HG02763 (cell line): Measurements from ENCODE around the gene TMEM245.
A peak's percentile ranks its signal among the peaks of the same experiment; 100 is the strongest.

Experiments used
- ATAC-seq: cut with Tn5 transposase; IDR thresholded peaks from one replicate; pipeline ENCODE4 v1.9.1; 2021; ENCODE audit warnings: mild to moderate bottlenecking, moderate library complexity; ENCODE audit not compliant: unreplicated experiment

The TMEM245 gene

DNA sequence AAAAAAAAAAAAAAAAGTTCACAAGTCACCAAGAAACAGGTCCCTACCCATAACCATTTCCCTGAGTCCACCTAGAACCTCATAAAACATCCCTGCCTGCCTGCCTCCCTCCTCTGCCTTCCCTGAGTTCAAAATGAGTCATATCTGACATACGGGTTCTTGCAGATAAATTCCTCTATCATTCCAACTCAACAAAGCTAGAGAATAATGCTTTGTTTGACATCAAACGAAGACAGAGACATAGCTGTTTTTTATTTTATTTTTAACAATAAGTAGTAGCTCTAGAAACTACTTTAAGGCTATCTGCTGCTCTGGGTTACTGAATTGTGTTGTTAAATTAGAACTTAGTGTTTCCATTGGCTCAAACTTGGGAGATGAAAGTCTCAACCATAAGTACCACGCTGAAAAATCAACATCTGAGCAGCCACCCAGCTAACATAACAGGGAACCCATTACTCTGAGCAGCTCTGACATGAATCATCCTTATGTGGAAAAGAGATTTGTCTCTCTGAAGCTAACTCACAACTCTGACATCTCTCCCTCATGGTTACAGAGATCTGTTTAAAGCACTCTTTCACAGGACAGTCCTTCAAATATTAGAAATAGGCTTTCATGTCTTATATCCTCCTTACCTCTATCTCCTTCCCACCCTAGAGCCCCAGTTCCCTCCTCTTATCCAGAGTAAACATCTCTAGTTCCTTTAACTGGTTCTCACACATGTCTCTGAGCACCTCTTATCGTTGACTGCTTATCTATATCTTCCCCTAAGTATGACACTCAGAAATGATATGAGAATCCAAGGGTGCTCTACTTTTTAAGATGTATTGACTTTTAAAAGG, 12.1 kb downstream of the TMEM245 start:
- no peak for ATAC-seq

DNA sequence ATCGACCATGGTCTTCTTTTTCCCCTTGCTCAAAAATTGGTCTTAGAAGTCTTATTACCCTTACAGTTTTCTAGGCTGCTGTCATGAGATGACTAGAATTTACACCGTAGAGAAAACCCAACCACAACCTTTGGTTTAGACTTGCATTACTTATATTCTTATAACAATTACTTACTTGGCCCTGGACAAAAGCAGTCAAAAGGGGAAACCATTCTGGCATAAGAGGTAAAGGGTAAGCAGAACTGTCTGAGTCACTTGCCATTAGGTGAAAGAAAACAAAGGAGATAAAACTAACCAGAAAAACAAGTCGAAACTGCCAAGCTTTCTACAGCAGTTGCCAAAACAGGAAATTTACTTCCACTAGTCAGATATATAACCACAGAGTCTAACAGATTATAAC, 17.9 kb downstream of the TMEM245 start:
- peak; percentile 62 for ATAC-seq

DNA sequence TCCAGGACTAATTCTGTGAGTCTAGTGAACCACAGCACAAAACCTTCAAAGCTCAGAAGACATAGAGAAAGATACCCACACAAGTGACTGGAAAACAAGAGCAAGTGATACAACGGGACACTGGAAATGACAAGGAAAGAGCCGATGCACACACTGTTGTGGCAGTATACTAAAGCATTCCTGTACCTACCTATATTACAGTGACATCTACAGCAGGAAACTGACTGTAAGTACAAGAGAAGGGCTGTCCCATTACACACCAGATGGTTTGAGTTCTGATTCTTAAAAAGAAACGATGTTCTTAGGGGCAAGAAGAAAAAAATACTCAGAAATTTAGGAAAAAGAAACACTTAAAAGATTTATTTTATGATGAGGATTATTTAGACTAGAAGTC, 18.5 kb downstream of the TMEM245 start:
- no peak for ATAC-seq

DNA sequence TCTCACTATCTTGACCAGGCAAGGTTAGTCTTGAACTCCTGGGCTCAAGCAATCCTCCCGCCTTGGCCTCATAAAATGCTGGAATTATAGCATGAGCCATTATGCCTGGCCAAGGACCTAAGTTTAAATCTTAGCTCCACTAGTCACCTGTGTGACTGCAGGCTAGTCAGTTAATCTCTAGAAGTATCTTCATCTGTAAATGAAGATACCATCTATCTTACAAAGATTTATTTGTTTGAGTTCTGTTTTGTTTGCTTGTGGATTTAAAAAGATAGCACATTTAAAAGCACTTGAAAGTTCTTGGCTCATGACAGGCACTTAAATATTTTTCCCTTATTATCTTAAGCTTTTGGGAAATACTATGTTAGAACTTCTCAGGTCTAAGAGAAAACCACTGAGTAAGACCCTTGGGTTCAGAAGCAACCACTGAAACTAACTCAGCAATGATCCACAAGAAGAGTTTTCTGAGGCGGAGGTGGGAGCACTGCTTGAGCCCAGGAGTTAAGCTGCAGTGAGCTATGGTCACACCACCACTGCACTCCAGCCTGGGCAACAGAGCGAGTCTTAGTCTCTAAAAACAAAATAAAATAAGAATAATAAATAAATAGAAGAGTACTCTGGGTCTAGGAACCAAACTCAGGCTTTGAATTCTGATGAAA, 19.1 kb downstream of the TMEM245 start:
- ATAC-seq: no peak

DNA sequence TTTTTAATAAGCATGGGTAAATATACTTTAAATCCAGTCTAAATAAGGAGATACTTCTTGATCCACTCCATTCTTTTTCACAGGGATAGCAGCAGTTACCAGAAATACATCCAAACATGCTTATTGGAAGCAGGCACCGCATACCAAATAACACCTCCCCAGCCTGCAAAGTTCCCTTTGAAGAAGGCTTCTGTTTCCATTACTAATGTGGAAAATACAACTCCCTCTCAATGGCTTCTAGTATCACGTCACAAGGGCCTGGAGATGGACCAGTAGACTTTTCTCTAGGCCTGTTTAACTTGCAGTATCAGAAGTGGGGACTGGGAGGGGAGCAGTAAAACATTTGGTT, 20.8 kb downstream of the TMEM245 start:
- no peak for ATAC-seq

DNA sequence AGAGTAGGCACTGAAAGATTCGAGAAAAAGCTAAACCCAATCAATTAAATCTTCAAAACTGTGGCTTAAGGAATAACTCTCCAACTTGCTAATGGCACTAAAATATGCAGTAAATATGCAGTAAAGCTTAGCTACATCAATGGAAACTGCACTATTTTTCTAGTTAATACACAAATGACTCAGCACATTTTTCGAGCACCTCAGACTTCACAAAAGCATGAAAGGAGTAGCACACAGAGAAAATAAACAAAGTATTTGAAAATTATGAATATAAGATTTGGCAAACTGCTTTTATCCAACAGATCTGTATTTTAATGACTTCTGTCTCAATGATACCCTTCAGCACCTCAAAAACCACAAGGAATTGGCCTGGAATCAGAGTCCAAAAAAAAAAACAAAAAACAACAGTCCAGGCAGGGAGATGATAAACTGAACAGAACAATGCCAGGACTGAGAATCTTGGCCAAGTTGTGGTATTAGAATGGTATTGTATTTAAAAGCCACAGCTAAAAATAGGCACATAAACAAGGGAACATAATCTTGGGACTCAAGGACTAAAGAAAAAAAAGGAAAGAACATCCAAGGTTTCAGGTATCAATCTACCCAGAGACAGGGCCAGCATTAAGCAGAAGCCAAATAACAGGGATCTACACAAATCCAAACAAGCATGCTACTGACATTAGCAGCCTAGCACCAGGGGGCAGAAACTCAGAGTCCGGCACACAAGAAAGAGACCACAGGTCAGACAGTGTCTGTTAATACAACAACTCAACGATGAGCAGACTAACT, 21.4 kb downstream of the TMEM245 start:
- ATAC-seq: no peak

DNA sequence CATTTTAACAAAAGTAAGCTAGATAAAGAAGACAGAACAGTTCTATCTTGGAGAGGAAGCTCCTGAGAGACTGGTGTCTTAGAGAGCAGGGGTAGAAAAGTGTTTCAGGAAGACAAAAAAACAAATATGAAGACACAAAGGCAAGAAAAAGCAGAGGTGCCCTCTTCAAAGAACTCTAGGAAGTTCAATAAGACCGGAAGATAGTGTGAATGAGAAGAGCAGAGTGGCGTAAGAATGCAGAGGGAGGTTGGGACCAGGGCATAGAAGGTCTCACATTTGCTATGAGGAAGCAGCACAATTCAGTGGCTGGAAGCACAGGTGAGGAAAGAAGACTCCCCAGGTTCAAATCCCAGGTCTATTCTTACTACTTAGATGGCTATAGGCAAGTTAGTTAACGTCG, 22.6 kb downstream of the TMEM245 start:
- no peak for ATAC-seq

DNA sequence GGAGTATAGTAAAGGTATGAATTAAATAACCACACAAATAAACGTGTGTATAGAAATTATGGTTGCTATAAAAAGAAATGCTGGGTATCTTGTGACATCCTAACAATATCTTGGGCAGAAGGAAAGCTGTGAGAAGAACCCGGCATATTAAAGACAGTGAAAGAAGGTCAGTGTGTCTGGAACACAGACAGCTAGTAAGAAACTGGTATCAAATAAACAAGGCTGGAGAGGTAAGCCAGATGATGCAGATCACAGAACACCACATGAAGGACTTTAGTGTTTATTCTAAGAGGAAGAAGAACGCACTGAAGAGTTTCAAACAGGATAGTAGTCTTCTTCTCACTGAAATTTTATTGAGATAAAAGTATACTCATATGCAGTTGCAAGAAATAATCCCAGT, 24.4 kb downstream of the TMEM245 start:
- ATAC-seq: no peak

DNA sequence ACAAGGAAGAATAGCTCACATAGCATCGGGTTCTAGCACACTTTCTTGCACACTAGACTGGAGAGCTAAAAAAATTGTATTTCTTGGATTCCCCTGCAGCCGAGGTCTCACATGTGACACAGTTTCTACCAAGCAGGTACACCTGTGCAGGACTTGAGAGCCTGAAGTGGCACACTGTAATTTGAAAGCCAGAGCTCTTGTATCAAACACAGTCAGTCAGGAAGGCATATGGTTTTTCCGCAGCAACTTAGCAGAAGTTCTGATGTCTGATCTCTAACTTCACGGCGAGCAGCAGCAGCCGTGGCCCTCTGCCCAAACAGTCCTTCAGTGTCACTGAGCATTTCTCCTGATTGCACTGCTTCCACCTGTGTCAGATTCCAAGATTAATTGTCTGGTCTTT, 25.5 kb downstream of the TMEM245 start:
- no peak for ATAC-seq

DNA sequence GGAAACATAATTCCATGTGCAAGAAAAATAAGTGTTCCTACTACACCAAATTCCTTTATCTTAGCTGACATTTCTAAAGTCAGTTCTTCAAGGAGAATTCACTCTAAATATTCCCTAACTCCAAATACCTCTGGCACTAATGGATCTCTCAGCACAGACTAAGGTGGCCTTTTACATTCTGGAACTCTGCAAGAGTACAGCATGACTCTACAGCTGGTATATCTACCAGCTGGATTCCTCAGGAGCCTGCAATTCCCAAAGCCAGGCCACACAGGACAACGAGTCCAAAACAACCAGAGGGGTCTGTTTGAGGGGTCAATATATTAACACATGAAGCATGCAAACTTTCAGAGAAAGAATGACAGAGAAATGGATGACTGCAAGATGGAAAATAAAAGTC, 27.2 kb downstream of the TMEM245 start:
- ATAC-seq: no peak

DNA sequence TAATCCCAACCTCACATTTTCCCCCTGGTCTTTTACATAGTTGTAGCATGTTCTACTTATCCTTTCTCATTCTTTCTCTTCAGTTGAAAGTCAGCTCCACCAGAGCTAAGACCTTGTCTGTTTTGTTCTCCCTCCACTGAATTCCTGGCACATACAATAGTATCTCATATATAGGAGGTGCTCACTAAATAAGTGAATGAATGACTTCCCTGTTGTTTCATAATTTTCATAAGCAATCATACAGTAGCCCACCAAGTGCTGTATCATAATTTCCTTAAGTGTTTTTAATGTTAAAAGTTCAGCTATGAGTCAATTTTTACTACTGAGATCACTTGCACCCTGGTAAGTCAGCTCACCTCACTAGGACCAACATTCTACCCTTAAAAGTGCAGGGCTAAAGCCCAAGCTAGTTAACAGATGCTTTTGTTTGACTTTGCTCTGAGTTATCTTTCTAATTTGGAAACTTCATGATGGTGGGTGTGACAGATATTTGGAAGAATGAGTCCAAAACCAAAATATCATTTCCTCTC, 27.6 kb downstream of the TMEM245 start:
- no peak for ATAC-seq

DNA sequence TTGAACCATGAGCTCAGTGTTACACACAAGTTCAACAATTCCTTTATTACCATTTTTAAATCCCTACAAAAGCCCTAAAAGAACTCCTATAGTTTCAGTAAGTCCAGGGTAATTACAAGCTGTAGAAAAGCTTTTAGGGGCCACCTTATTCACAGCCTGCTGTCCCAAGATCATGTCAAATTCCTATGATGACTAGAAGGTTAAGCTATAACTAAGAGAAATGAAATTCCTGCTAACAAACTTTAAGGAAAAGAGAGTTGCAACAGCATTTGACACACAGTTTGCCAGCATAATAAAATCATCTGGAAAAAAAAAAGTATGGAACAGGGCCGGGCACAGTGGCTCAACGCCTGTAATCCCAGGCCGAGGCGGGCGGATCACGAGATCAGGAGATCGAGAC, 31.5 kb downstream of the TMEM245 start:
- no peak for ATAC-seq

DNA sequence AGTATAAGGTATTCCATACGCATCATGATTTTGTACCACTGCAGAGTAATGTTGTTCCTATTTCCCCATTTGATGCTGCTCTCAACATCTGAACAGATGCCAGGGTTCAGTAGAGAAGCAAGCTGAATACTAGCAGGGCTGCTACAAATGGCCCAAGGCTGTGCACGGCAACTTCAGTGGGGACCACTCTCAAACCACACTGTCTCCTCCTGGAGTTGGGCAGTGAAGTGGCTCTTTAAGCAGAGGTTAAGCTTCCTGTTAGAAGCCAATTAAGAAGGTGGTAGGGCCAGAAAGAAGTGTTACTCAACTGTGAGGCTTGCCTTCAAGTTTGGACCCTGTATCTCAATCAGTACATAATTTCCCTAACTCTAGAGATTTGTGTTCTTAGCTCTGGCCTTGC, 32.0 kb downstream of the TMEM245 start:
- no peak for ATAC-seq

DNA sequence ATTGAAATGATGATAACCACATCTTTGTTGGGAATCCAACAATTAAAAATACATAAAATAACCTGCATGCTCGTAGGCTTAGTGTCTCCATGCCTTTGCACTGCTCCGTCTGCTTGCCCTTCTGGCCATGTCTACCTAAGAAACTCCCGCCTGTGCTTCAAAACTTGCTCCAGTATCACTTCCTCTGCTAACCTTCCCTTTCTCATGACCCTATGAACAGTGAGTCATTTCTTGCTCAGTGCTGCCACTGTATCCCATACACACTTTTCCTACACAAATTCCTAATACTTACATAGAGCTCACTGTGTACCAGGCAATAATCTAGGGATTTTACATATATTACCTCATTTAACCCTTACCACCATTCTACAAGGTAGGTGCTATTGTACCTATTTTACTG, 33.5 kb downstream of the TMEM245 start:
- peak; percentile 82 for ATAC-seq

DNA sequence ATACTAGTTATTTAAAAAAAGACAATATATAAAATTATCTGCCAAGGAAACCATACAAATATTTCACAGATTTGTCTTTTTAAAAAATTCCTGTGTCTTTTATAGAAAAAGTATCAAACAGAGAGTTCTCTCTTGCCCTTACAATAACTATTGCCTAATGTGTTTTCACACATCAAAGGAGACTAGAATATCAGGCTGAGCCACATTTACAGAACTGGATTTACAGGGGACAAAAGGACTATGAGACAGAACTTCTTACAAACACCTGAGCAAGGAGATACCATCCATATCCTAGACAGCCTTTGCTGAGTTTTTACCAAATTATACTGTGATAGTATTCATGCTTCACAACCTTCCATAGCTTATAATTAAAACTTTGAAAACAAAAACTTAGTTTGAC, 34.2 kb downstream of the TMEM245 start:
- ATAC-seq: no peak

DNA sequence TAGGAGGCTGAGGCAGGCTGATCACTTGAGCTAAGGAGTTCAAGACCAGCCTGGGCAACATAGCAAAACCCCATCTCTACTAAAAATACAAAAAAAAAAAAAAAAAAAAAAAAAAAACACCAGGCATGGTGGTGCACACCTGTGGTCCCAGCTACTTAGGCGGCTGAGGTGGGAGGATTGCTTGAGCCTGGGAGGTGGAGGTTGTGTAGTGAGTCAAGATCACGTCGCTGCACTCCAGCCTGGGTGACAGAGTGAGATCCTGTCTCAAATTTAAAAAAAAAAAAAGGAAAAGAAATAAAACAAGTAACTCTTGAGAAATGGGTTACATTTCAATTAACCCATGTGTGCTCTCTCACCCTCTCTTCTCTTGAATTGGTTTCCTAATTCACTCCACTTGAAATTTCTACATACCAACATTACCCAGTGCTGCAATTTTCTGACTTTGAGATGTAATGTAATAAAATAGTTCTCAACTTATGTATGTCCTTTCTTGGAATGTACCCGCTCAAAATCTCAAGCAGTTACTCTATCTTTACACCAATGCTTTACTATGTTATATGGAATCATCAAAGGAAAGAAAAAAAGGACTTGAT, 35.8 kb downstream of the TMEM245 start:
- ATAC-seq: no peak

DNA sequence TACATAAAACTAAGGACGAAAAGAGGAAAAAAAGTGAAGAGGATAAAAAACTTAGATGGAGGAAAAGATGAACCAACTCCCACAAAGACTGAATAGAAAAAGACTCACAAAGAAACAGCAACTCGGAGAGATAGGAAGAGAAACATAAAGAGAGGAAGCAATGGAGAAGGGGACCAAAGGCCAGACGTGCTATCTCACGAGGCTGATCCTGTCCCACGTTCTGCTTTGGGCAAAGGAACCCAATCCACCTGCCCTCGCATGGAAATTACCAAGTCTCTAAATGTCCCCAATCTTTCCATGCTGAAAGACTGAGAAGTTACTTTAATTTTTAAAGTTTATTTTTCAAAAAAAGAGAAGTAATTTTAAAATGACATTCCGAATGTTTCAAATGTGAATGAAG, 36.6 kb downstream of the TMEM245 start:
- no peak for ATAC-seq

DNA sequence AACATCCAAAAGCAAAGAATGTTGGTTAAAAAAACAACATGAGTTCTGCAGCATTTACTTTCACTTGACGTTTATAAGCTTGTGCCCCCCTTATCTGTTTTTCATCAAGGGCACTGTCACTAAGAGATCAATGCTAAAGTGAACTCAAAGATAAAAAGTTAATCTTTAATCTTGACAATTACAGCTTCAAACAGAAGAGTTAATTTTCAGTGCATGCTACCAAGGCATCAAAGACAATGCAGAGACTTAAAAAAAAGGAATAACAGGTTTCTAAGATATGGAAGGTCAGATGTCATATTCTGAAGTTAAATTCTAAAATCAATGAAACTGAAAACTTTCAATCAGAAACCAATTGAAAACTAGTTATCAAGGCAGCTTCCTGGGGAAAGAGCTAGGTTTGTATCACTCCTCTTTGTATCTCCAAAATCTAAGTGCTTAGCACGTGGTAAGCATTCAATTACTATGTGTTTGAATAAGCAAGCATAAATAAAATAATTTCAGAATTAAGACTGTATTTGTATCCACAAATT, 37.6 kb downstream of the TMEM245 start:
- ATAC-seq: no peak

DNA sequence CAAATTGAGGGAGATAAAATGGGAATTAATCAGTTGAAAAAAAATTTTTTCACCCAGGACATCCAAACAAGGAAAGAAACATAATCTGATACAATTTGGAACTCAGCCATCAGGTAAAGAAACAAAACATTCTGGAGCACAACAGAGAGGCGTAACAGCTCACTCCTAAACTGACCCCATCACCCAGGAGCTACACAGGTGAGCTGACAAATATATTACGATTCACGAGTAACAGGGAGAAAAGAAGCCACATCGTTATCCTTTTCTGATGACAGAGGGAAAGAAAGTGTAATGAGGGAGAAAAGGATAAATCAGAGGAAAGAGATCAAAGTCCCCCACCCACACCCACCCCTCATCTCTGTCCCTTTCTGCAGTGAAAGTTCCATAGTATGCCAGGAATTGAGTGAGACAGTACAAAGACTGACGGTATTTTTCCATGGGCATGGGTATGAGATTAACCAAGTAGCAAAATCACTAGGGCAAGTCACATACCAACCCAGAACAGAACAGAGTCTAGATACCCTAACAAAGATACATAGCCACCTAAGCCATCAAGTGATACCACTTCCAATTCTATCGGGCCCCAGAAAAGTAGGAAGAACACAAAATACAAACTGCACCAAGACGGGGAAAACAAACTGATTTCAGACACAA, 45.4 kb downstream of the TMEM245 start:
- no peak for ATAC-seq

DNA sequence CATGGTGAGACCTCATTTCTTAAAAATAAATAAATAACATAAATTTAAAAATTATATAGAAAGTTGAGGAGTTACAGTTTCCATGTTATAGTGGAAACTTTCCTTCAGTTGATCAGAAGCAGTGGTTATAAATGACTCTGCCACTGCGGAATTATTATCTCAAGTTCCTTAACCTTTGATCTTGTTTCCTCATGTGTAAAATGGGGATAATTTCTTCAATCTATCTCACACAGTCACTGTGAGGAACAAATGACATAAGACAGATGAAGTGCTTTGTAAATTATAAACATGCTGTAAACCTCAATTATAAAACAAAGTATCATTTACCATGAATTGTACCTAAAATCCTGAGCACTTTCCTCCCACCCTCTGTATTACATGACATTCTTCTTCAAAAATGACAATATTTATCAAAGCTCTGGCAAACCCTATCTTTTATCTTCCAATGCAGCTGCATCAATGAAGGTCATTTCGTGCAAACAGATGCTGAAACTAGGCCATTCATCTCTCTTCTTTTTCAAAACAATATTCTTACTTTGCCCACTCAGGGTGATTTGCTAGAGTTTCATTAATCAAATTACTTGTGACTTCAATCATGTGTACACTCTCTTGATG, 46.8 kb downstream of the TMEM245 start:
- ATAC-seq: no peak
